Measurements from ENCODE around the gene MRPL1. TPM values are rescaled to one million over a fixed set of nuclear protein-coding genes. Genes with fewer than 3 reads are reported as not detected.
A peak's percentile ranks its signal among the peaks of the same experiment; 100 is the strongest.

The MRPL1 gene
- total and polyA plus RNA-seq, 9 of the 15 experiments (the other 6 are each of a cell fraction or from before 2014, with no cell fraction given): 38.4 to 75.7 (median 63.7) TPM

DNA sequence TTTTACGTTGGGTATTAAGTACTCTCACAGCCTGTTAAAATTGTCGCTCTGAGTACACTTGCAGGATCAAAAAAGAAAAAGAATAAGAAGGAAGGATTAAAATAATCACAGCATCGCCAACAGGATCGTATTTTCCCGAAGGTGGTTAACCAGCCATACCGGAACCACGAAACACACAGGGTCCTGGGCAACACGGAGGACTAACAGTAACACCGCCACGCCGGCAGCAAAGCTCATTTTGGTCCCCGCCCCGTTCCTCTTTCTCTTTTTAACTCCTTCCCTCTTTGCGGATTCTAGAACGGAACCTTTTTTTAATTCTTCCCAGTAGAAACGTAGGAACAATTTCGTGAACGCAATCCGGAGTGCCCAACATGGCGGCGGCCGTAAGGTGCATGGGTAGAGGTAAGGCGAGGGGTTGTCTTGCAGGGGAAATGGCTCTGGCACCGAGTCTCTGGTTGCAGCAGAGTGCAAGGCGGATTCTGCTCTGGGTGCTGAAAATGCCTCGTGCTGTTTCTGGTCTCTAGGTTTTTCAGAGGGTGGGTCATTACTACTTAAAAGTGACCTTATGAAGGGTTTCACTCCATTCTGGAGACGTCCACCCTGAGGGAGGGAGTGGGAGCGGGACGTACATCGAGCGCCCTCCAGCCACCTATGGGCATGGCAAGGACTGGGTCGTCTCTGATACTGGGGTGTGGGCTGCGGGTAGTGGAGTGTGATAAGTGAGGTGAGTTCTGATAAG, at the start of gene MRPL1 (continued):
- TF ChIP-seq, protein P1, sequence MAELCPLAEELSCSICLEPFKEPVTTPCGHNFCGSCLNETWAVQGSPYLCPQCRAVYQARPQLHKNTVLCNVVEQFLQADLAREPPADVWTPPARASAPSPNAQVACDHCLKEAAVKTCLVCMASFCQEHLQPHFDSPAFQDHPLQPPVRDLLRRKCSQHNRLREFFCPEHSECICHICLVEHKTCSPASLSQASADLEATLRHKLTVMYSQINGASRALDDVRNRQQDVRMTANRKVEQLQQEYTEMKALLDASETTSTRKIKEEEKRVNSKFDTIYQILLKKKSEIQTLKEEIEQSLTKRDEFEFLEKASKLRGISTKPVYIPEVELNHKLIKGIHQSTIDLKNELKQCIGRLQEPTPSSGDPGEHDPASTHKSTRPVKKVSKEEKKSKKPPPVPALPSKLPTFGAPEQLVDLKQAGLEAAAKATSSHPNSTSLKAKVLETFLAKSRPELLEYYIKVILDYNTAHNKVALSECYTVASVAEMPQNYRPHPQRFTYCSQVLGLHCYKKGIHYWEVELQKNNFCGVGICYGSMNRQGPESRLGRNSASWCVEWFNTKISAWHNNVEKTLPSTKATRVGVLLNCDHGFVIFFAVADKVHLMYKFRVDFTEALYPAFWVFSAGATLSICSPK (IDR thresholded peaks at IDR 0.05; ENCODE audit: borderline replicate concordance): no peak
- TF ChIP-seq RBM34 (IDR thresholded peaks at IDR 0.05; ENCODE audit: borderline replicate concordance, insufficient read depth, low read length) (no peak), RBM15 (IDR thresholded peaks at IDR 0.05; ENCODE audit: insufficient read depth, low read length) (no peak), PML (IDR thresholded peaks at IDR 0.05; ENCODE audit: low read length) (peak; percentile 83), EGR1 (conservative IDR thresholded peaks at IDR 0.05) (no peak), SAFB2 (IDR thresholded peaks at IDR 0.05; ENCODE audit: borderline replicate concordance, low read depth, low read length, severe bottlenecking) (no peak), HDAC3 (IDR thresholded peaks at IDR 0.05; ENCODE audit: borderline replicate concordance, partially characterized antibody) (peak; percentile 70), TCF3 (CRISPR knock-in tag; IDR thresholded peaks at IDR 0.05) (no peak; the same call in 1 of the 2 replicates), ZNF174 (CRISPR knock-in tag; IDR thresholded peaks at IDR 0.05) (no peak), MTA2 (IDR thresholded peaks at IDR 0.05; ENCODE audit: low read depth) (no peak), KDM5B (IDR thresholded peaks at IDR 0.05; ENCODE audit: insufficient replicate concordance, low read depth, low read length) (peak; percentile 96), BRD9 (IDR thresholded peaks at IDR 0.05; ENCODE audit: low read depth, partially characterized antibody) (peak; percentile 39), FOXP1 (CRISPR knock-in tag; IDR thresholded peaks at IDR 0.05) (no peak), ARID2 (IDR thresholded peaks at IDR 0.05) (no peak), ZFP1 (CRISPR knock-in tag; IDR thresholded peaks at IDR 0.05) (no peak)
- TF ChIP-seq, protein P2, sequence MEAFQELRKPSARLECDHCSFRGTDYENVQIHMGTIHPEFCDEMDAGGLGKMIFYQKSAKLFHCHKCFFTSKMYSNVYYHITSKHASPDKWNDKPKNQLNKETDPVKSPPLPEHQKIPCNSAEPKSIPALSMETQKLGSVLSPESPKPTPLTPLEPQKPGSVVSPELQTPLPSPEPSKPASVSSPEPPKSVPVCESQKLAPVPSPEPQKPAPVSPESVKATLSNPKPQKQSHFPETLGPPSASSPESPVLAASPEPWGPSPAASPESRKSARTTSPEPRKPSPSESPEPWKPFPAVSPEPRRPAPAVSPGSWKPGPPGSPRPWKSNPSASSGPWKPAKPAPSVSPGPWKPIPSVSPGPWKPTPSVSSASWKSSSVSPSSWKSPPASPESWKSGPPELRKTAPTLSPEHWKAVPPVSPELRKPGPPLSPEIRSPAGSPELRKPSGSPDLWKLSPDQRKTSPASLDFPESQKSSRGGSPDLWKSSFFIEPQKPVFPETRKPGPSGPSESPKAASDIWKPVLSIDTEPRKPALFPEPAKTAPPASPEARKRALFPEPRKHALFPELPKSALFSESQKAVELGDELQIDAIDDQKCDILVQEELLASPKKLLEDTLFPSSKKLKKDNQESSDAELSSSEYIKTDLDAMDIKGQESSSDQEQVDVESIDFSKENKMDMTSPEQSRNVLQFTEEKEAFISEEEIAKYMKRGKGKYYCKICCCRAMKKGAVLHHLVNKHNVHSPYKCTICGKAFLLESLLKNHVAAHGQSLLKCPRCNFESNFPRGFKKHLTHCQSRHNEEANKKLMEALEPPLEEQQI (IDR thresholded peaks at IDR 0.05): peak; percentile 75
- TF ChIP-seq, protein P3, sequence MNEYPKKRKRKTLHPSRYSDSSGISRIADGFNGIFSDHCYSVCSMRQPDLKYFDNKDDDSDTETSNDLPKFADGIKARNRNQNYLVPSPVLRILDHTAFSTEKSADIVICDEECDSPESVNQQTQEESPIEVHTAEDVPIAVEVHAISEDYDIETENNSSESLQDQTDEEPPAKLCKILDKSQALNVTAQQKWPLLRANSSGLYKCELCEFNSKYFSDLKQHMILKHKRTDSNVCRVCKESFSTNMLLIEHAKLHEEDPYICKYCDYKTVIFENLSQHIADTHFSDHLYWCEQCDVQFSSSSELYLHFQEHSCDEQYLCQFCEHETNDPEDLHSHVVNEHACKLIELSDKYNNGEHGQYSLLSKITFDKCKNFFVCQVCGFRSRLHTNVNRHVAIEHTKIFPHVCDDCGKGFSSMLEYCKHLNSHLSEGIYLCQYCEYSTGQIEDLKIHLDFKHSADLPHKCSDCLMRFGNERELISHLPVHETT (CRISPR knock-in tag; conservative IDR thresholded peaks at IDR 0.05 in 1 of 2, IDR thresholded peaks at IDR 0.05 in 1 of 2): peak in 1 of 2 experiments; percentile 90; a peak in 1 of 4 replicates
- TF ChIP-seq, protein P4, sequence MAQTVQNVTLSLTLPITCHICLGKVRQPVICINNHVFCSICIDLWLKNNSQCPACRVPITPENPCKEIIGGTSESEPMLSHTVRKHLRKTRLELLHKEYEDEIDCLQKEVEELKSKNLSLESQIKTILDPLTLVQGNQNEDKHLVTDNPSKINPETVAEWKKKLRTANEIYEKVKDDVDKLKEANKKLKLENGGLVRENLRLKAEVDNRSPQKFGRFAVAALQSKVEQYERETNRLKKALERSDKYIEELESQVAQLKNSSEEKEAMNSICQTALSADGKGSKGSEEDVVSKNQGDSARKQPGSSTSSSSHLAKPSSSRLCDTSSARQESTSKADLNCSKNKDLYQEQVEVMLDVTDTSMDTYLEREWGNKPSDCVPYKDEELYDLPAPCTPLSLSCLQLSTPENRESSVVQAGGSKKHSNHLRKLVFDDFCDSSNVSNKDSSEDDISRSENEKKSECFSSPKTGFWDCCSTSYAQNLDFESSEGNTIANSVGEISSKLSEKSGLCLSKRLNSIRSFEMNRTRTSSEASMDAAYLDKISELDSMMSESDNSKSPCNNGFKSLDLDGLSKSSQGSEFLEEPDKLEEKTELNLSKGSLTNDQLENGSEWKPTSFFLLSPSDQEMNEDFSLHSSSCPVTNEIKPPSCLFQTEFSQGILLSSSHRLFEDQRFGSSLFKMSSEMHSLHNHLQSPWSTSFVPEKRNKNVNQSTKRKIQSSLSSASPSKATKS (CRISPR knock-in tag; IDR thresholded peaks at IDR 0.05): no peak

Data from K562 (cell line).